SK-N-DZ (cell line): Measurements from ENCODE around the gene EID3.

Experiments used
- DNase-seq: peaks from one replicate; pipeline ENCODE4 v3.0.0-alpha.2; 2015; ENCODE audit warnings: low spot score

Gene EID3

GRCh38 chr12:104288635-104289274 is 14.8 kb upstream of the EID3 start:
- DNase-seq = peak; percentile 93

DNA sequence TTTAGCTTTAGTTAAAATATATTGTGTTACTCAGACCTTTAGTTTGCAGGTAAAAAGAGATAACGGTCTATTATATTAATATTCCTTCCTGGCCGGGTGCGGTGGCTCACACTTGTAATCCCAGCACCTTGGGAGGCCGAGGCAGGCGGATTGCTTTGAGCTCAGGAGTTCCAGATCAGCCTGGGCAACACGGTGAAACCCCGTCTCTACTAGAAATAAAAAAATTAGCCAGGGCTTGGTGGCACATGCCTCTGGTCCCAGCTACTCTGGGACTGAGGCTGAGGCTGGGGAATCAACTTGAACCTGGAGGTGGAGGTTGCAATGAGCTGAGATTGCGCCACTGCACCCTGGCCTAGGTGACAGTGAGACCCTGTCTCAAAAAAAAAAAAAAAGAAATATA is 13.2 kb upstream of the EID3 start:
- no peak for DNase-seq

DNA sequence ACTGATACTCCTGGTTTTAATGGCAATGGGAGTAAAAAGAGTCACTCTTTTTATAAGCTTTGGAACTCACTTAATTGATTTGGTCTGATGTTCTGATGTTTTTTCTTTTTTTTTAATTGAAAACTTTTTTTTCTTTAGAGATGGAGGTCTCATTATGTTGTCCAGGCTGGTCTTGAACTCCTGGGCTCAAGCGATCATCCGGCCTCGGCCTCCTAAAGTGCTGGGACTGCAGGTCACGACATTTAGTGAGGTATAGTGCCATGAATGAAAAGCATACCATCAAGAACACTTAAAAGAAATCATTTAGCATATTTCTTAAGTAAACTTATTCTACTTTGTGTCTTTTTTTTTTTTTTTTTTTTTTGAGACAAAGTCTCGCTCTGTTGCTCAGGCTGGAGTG is 12.7 kb upstream of the EID3 start:
- DNase-seq = no peak

- DNase-seq = no peak
These were observed 11.5 kb upstream of the EID3 start for GRCh38 chr12:104291867-104292524.

DNA sequence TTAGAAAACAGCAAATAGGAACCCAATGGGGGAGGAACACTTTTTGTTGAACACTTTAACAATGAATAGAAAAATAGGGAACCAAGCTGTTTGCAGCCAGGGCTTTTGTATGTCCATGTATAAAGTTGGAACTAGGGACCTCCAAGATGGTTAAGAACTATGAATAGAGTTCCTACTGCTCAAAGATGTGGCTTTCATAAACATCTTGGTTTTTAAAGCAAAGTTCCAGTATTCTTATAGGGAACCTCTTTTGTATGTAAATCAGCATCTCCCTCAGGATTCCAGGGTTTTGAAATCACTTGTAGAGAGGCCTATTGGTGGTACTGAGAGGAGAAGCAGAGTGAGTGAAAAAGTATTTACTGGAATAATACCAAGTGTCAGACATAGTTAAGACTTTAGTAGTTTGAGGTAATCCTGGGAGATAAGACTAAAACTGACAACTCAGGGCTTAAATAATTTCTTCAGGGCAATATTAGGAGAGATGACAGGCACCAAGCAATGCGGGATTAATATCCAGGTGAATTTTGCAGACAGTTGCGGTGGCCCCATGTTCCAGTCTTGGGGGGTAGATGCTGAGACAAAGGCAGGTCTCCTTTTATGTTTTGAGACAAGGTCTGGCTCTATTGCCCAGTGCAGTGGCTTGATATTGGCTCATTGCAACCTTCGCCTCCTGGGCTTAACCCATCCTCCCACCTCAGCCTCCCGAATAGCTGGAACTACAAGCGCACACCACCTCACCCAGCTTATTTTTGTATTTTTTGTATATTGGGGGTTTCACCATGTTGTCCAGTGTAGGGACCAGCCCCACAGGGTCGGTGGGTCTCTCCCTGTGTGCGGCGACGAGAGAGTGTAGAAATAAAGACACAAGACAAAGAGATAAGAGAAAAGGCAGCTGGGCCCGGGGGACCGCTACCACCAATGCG is 10.4 kb upstream of the EID3 start:
- DNase-seq = no peak

DNA sequence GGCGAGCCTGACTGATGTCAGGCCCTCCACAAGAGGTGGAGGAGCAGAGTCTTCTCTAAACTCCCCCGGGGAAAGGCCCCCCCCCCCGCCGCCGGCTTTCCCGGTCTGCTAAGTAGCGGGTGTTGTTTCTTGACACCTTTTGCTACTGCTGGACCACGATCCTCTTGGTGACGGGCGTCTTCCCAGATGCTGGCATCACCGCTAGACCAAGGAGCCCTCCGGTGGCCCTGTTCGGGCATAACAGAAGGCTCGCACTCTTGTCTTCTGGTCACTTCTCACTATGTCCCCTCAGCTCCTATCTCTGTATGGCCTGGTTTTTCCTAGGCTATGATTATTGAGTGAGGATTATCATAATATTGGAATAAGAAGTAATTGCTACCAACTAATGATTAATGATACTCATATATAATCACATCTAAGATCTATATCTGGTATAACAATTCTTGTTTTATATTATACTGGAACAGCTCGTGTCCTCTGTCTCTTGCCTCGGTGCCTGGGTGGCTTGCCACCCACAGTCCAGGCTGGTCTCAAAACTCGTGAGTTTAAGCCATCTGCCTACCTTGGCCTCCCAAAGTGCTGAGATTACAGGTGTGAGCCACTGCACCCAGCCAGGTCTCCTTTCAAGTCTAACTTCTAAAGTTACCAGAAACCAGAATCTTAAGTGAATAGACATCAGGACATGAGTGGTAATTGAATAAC is 9.2 kb upstream of the EID3 start:
- DNase-seq = peak; percentile 49

DNA sequence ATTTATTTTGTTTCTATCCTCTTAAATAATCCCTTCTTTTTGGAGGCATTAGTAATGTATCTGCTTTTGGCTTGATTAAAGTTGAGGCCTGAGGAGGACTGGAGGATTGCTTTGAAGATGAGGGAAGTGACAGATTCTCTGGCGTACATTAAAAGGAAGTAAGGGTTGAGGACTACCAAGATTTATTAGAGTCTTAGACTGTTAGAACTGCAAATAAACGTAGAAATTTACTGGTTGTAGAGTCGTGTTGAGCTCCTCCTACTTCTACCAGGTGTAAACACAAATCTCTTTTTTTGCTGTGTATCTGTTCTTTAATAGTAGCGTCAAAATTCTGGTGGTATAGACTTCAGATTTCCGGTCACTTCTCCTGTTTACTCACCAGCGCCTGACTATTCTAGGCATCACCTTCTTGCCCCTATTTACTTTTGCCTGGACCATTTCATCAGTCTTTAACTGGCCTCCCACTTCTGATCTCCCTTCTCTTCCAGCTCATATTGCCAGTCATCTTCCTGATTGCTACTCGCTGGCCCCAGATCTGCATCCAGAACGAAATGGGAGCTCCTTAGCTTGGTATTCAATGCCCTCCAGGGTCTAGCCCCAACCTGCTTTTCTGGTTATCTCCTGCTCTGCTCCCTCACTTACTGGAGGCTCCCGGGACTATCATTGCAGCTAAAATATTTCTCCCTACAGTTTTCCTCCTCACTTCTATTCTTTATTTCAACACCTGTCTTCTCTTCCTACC is 8.4 kb upstream of the EID3 start:
- DNase-seq = no peak

DNA sequence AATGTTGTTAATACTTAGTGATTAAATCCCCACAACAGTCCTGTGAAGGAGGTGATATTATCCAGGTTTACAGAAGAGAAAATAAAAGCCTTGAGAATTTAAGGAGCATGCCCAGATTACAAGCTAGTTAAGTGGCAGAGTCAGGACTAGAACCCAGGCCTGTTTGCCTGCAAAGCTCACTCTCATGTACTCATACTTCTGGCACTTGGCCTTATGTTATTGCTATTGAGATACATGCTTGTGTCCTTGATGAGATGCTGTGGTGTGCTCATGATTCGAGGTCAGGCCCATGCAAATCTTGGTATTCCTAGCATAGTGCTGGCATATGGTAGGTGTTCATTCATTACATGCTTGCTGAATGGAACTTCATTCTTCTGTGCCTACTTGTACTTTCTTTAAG is 7.6 kb upstream of the EID3 start:
- no peak for DNase-seq

- no peak for DNase-seq
These were observed 6.8 kb upstream of the EID3 start for GRCh38 chr12:104296718-104297117.

- DNase-seq = no peak
These were observed 5.9 kb upstream of the EID3 start for GRCh38 chr12:104297477-104298113.

DNA sequence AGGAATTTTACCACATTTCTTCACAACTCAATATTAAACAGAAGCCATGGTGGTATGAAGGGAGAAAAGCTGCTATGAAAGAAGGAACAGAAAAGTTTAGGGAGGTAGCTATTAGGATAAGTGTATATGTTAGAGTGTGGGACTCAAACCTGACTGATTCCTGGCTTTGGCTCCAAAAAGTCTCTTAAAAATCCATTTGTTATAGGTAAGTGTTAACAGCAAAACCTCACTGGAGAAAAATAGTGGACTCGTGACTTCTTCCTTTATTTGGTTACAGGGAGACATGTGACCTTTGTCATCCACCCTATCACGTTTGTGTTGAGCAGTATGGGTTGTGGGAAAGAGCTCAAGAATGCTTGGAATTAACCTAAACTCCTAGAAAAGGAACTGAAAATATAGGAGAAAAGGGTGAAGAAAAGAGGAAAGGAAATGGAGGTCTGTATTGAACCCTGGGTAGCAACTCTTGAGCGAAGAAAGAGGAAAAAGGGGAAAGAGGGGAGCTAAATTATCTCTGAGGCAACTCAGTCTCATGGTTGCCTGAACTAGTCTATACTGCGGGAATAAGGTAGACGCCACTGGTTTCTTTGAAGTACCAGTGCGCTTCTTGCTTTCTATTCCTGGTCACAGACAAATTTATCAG is 3.6 kb upstream of the EID3 start:
- no peak for DNase-seq

DNA sequence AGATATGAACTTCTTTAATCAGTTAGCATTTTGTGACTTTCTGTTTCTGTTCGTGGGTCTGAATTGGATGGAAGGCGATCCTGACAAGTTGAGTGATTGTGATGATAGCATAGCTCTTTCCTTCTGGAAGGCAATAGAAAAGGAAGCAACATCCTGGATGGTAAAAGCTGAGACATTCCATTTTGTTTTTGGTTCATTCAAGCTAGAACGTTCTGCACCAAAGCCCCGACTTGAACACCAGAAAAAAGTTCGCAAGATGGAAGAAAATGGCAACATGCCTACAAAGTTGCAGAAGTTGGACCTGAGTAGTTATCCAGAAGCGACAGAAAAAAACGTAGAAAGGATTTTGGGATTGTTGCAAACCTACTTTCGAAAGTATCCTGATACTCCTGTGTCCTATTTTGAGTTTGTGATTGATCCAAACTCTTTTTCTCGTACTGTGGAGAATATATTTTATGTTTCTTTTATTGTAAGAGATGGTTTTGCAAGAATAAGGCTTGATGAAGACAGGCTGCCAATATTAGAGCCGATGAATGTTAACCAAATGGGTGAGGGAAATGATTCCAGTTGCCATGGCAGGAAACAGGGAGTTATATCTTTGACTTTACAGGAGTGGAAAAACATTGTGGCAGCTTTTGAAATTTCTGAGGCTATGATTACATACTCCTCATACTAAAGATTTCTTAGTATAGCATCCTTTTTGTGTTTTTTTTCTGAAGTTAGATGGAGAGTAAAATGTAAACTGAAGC is 896 bp downstream of the EID3 start:
- DNase-seq = no peak

GRCh38 chr12:104305349-104305748 is 1.8 kb downstream of the EID3 start:
- no peak for DNase-seq

- DNase-seq = no peak
These were observed 2.8 kb downstream of the EID3 start for GRCh38 chr12:104306376-104306775.

- DNase-seq = no peak
These were observed 3.6 kb downstream of the EID3 start for GRCh38 chr12:104306943-104307654.

GRCh38 chr12:104307655-104308000 is 4.1 kb downstream of the EID3 start:
- no peak for DNase-seq

GRCh38 chr12:104309446-104309993 is 6.0 kb downstream of the EID3 start:
- no peak for DNase-seq

DNA sequence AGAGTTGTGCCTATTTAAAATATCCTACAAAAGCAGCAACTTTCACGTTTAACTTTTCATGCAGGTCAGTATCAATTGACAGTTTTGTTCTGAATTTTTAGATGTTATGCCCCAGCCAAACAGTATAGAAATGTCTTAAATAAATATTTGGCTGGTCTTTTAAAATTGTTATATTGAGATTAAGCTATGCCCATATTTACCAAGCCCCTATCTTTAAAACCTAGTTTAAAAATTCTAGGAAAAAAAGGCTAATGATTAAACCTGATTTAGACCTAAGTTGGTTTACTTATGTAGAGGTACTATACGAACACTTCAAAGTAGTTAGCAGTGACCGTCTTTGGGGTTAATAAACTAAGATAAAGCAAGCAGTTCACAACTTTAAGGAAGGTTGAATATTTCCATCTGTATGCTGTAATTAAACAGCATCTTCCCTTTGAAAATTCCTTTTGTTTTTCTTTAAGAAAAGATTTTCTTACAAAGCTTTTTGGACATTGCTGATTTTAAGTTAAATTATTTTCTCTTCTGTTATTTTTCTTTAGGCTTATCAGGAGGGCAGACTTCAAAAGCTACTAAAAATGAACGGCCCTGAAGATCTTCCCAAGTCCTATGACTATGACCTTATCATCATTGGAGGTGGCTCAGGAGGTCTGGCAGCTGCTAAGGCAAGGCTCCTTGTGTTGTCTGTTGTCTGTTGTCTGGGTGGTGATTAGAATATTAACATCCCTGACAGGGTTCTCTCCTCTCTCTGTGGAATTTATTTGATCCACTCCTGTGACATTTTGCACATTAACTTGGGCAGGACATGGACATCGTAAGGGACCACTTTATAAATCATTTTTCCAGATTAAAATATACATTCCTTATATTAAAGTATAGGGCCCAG is 7.5 kb downstream of the EID3 start:
- DNase-seq = no peak
